ENCODE measurements around the gene PTPN11.

DNA sequence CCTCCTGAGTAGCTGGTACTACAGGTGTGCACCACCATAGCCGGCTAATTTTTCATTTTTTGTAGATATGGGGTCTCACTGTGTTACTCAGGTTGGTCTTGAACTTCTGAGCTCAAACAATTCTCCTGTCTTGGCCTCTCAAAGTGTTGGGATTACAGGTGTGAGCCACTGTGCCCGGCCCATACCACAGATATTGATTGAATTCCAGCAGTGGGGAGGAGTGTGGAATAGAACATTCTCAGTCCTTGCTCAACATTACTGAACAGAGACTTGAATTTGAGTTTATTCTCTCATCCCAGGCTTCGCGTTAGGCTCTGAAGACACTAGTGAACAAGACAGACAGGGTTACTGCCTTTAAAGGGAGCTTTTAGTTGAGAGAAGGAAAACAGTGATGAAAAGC is 39.6 kb downstream of the PTPN11 start:
- TF ChIP-seq, protein P1, sequence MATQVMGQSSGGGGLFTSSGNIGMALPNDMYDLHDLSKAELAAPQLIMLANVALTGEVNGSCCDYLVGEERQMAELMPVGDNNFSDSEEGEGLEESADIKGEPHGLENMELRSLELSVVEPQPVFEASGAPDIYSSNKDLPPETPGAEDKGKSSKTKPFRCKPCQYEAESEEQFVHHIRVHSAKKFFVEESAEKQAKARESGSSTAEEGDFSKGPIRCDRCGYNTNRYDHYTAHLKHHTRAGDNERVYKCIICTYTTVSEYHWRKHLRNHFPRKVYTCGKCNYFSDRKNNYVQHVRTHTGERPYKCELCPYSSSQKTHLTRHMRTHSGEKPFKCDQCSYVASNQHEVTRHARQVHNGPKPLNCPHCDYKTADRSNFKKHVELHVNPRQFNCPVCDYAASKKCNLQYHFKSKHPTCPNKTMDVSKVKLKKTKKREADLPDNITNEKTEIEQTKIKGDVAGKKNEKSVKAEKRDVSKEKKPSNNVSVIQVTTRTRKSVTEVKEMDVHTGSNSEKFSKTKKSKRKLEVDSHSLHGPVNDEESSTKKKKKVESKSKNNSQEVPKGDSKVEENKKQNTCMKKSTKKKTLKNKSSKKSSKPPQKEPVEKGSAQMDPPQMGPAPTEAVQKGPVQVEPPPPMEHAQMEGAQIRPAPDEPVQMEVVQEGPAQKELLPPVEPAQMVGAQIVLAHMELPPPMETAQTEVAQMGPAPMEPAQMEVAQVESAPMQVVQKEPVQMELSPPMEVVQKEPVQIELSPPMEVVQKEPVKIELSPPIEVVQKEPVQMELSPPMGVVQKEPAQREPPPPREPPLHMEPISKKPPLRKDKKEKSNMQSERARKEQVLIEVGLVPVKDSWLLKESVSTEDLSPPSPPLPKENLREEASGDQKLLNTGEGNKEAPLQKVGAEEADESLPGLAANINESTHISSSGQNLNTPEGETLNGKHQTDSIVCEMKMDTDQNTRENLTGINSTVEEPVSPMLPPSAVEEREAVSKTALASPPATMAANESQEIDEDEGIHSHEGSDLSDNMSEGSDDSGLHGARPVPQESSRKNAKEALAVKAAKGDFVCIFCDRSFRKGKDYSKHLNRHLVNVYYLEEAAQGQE (IDR thresholded peaks at IDR 0.05) = no peak
- TF ChIP-seq, protein P2, sequence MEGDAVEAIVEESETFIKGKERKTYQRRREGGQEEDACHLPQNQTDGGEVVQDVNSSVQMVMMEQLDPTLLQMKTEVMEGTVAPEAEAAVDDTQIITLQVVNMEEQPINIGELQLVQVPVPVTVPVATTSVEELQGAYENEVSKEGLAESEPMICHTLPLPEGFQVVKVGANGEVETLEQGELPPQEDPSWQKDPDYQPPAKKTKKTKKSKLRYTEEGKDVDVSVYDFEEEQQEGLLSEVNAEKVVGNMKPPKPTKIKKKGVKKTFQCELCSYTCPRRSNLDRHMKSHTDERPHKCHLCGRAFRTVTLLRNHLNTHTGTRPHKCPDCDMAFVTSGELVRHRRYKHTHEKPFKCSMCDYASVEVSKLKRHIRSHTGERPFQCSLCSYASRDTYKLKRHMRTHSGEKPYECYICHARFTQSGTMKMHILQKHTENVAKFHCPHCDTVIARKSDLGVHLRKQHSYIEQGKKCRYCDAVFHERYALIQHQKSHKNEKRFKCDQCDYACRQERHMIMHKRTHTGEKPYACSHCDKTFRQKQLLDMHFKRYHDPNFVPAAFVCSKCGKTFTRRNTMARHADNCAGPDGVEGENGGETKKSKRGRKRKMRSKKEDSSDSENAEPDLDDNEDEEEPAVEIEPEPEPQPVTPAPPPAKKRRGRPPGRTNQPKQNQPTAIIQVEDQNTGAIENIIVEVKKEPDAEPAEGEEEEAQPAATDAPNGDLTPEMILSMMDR (IDR thresholded peaks at IDR 0.05; ENCODE audit: low read depth, low read length, missing input control) = no peak
- no peak for TF ChIP-seq FOXA1 (IDR thresholded peaks at IDR 0.05)

Measured in liver (tissue), 2 donors.